ENCODE measurements around the gene VIL1. TPM values are rescaled to one million over a fixed set of nuclear protein-coding genes. Genes with fewer than 3 reads are reported as not detected.
A peak's percentile ranks its signal among the peaks of the same experiment; 100 is the strongest.

VIL1 gene
- total and polyA plus RNA-seq, 2 of the 13 experiments (the other 11 are each of a cell fraction or from before 2014, with no cell fraction given) = 287 to 301 TPM

- TF ChIP-seq RFX3 (CRISPR knock-in tag; IDR thresholded peaks at IDR 0.05) (no peak), MIER2 (CRISPR knock-in tag; IDR thresholded peaks at IDR 0.05) (no peak), ZBTB38 (CRISPR knock-in tag; IDR thresholded peaks at IDR 0.05) (peak; percentile 99), EEA1 (CRISPR knock-in tag; IDR thresholded peaks at IDR 0.05; ENCODE audit: borderline replicate concordance) (0 out of 2 replicates have a peak, but pooled peaks have one; percentile 59), ZNF563 (CRISPR knock-in tag; IDR thresholded peaks at IDR 0.05) (no peak), TEF (CRISPR knock-in tag; IDR thresholded peaks at IDR 0.05) (no peak), JUNB (CRISPR knock-in tag; IDR thresholded peaks at IDR 0.05; ENCODE audit: borderline replicate concordance) (no peak), SMC3 (IDR thresholded peaks at IDR 0.05; ENCODE audit: low read length) (no peak), ZBTB7B (CRISPR knock-in tag; IDR thresholded peaks at IDR 0.05) (0 out of 2 replicates have a peak, but pooled peaks have one; percentile 57), ZNF670 (CRISPR knock-in tag; IDR thresholded peaks at IDR 0.05; ENCODE audit: borderline replicate concordance) (peak; percentile 68; the same call in 1 of the 2 replicates), E2F1 (CRISPR knock-in tag; IDR thresholded peaks at IDR 0.05) (no peak), HNF1A (IDR thresholded peaks at IDR 0.05; ENCODE audit: low read depth) (no peak), HNF1A (CRISPR knock-in tag; IDR thresholded peaks at IDR 0.05; ENCODE audit: borderline replicate concordance) (no peak), ZNF761 (CRISPR knock-in tag; conservative IDR thresholded peaks at IDR 0.05) (no peak), KDM4B (CRISPR knock-in tag; IDR thresholded peaks at IDR 0.05) (no peak), RBM39 (IDR thresholded peaks at IDR 0.05; ENCODE audit: low read depth, low read length, poor library complexity, severe bottlenecking) (peak; percentile 59), ZNF589 (CRISPR knock-in tag; conservative IDR thresholded peaks at IDR 0.05) (no peak), ATF4 (CRISPR knock-in tag; IDR thresholded peaks at IDR 0.05) (no peak), SP2 (CRISPR knock-in tag; IDR thresholded peaks at IDR 0.05) (no peak), ZNF317 (CRISPR knock-in tag; IDR thresholded peaks at IDR 0.05) (no peak), ZNF296 (CRISPR knock-in tag; conservative IDR thresholded peaks at IDR 0.05) (no peak), ZNF580 (CRISPR knock-in tag; IDR thresholded peaks at IDR 0.05; ENCODE audit: borderline replicate concordance, low read depth) (no peak), NFIC (IDR thresholded peaks at IDR 0.05; ENCODE audit: low read length) (no peak), POLR2AphosphoS5 (IDR thresholded peaks at IDR 0.05; ENCODE audit: low read depth, low read length) (0 out of 2 replicates have a peak, but pooled peaks have one; percentile 24)
These were observed 14.4 kb upstream of the VIL1 start (continued) for GRCh38 chr2:218404351-218405085.

All from HepG2 (cell line).